NCI-H146 treated with DMSO at 0.1 percent for 48 hours (cell line): ENCODE data around the gene PLXNB3.
A peak's percentile ranks its signal among the peaks of the same experiment; 100 is the strongest.
"Not testable (repeated sequence)": the region's sequence is repeated elsewhere in the genome, so short reads cannot be mapped to it uniquely, and the experiment has no call there.

Experiments used
- DNase-seq: peaks from one replicate; lab custom pipeline; 2025; ENCODE audit not compliant: unreplicated experiment; lab: John Stamatoyannopoulos, UW

Gene PLXNB3

DNA sequence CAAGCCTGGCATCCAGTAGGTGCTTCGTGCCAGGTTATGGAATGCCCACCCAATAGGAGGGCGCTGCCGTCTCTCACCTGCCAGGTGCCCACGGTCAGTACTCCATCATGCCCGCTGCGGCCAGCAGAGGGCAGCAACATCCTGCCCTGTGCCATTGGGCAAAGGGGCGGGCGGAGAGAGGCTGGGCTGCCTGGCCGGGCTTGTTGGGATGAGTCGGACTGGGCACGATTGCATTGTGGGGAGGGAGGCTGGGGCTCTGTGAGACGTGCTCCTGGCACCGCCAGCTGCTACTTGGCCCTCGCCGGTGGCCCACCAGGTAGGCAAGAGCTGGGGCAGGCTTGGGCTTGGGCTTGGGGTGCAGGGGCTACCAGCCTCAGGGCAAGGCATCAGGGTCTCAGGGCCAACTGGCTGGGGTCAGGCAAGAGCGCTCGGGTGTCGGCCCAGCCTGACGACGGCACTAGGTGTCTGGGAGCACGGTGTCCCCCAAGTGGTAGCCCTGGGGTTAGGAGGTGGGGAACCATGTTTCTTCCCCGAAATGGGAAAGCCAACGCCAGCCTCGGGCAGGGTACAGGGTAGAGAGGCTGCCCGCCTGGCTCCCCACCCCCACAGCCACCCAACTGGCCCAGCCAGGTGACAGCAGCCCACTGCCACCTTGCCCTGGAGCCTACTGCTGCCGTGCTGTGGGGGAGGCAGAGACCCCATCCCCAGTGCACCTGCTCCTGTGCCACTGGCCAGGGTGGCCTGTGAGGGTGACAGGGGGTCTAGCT is at the start of gene PLXNB3:
Gene PLXNB3, plus strand, starts transcription at position 261 of the 767 bp plus-strand sequence. CDS start 1,287 bp downstream, outside the sequence.
- DNase-seq = peak; percentile 46

DNA sequence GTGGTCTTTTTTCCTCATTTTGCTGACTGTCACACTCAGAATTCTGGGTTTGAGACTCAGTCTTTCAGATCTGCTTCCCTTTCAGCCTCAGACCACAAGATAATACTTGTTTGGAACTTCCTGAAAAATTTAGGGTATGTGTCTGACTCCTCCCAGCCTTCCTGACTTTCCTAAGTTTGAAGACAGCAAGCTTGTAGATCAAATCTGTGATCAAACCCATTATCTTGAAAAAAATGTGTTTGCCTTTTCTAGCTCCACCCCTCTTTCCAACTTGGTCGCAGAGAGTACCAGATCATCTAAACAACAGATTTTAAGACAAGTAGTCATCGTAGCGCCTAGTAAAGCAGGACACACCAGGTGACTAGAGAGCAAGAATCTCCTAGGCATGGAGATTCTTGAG is 49.8 kb upstream of the PLXNB3 start:
- no peak for DNase-seq

DNA sequence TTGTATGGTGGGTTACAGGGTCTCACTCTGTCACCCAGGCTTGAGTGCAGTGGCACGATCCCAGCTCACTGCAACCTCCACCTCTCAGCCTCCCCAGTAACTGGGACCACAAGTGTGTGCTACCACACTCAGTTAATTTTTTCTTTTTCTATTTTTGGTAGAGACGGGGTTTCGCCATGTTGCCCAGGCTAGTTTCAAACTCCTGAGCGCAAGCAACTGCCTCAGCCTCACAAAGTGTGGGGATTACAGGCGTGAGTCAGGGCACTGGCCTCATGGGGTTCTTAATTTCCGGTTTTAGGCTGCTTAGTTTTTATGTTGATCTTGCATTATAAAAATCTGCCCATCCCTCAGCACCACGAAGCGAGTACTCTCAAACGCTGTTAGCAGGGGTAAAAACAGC is 46.6 kb upstream of the PLXNB3 start:
- no peak for DNase-seq

DNA sequence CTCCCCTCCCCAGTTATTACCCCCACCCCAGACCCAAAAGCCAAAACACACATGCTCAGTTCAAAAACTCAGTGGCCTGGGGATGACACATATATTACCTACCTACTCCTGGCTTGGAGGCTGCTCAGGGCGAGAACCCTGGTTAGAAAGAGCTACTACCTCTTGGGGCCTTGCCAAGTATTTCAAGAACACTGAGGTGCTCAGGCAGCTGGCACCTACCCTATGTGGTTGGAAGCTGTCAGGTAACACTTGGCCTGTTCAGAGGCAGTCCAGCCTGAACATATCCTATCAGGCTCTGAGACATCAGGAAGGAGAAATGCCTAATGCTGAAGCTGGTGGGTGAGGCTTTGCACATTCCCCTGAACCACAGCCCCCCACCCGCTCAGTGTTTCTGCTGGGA is 44.8 kb upstream of the PLXNB3 start:
- DNase-seq = no peak

DNA sequence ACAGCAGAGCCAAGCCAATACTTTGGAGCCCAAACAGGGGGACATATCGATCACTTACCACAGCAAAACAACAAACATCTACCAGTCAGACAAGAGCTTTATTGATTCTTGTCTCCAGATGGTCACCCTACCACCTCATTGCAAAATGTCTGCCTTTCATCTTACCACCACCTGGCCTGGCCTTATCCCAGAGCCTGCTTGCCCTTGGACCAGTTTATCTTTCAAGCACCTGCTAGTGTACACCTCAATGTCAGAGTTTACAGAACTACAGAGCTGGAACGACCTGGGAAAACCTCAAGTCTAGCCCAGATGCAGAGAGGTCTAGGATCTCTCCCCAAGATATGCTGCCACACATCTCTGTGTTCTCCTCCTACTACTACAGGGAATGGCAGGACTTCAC is 44.3 kb upstream of the PLXNB3 start:
- no peak for DNase-seq

DNA sequence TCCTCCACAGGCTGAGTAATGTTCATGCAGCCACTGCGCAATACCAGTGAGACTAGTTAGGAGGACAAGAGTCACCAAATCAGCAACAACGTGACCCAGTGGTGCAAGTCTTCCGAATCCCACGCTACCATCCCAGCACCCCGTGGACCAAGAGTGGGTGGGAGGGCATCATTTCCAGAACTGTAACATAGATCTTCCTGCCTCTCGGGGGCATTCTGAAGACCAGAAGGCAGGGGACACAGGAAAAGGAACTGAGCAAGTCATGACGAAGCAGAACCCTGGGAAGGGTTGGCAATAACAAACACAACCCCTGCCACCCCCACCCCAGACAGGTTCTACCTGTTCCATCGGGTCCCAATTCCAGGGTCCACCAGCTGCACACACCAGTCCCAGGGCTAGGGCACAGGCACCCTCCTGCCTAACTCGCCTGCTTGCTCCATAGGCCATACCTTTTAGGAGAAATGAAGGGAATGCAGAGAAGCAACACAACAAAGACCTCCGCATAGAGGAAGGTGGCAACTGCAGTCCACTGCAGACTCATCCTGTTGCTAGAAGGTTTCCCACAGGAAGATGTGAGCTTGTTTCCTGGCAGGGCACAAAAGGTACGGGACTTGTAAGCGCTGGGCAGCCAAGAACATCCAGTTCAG is 41.2 kb upstream of the PLXNB3 start:
- DNase-seq = no peak

DNA sequence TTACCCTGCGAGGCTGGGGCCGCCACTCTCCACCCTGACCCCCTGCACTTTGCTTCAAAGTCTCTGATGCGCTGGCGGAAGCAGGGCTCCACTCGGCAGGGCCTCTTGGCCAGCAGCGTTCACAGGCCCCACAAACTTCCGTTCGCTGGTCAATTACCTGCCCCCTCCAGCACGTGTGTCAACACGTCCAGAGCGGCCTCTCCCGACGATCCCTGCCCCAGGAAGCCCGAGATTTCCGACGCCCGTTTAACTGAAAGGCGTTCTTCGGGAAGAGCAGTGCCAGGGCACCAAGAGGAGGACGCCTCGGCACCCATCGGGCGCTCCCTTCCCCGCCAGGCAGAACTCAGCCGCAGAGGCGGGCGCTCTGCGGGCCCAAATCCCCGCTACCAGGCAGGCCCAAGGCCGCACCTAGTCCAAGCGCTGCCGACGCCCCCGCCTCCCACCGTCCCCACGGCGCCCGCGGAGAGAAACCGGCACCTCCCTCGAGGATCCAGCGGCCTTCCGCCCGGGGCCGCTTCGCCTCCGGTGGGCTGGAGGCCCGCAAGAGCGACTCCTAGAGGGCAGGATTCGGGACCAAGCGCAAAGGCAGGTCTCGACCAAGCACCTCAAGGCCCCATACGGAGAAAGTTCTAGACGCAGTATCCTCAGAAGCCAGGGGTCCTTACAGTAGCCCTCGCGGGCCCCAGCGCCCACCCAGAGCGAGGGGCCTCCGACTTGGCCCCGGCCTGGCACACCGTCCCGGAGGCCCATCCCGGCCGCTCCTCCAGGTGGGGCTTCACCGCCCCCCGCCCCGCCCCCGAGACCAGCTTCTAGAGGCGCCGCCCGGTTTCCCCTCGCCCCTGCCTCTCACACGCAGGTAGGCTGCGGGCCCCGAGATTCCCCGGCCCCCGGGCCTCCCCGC is 40.4 kb upstream of the PLXNB3 start:
- peak; percentile 47 for DNase-seq

DNA sequence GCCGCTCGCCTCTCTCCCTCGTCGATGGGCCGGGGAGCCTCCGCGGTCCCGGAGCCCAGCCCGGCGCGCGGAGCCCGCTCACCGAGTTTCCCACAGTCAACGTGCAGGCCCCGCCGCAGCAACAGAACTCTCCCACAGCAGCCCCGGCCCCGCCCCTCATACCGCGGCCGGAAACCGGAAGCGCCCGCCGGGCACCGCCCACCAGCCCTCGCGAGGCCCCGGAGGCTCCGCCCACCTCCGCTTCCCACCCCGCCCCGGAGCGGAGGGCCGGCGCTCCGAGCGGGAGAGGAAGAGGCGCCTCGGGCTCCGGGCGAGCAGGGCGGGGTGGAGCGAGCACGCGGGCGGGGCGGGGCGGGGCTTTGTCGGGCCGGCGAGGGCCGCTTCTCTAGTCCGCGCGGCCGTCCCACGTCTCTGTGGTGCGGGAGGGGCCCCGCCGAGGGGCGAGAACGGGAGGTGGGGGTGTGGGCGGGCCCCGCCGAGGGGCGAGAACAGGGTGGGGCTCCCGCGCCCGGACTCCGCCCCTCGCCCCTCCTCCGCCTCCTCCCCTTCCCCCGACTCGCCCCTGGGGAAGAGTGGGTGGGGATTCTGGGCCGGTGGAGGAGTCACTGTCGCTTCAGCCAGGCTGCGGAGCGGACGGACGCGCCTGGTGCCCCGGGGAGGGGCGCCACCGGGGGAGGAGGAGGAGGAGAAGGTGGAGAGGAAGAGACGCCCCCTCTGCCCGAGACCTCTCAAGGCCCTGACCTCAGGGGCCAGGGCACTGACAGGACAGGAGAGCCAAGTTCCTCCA is 39.6 kb upstream of the PLXNB3 start, which contains the start of the genes ABCD1 and BCAP31:
Gene ABCD1, plus strand, starts transcription at position 605 of the 787 bp plus-strand sequence. CDS start 411 bp downstream, outside the sequence.
Gene BCAP31, minus strand, starts transcription at position 136 of the 787 bp plus-strand sequence. CDS start 1,143 bp downstream, outside the sequence.
- DNase-seq = peak; percentile 78

DNA sequence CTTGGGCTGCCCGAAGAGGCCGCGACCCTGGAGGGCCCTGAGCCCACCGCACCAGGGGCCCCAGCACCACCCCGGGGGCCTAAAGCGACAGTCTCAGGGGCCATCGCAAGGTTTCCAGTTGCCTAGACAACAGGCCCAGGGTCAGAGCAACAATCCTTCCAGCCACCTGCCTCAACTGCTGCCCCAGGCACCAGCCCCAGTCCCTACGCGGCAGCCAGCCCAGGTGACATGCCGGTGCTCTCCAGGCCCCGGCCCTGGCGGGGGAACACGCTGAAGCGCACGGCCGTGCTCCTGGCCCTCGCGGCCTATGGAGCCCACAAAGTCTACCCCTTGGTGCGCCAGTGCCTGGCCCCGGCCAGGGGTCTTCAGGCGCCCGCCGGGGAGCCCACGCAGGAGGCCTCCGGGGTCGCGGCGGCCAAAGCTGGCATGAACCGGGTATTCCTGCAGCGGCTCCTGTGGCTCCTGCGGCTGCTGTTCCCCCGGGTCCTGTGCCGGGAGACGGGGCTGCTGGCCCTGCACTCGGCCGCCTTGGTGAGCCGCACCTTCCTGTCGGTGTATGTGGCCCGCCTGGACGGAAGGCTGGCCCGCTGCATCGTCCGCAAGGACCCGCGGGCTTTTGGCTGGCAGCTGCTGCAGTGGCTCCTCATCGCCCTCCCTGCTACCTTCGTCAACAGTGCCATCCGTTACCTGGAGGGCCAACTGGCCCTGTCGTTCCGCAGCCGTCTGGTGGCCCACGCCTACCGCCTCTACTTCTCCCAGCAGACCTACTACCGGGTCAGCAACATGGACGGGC is 38.8 kb upstream of the PLXNB3 start:
- DNase-seq = no peak

DNA sequence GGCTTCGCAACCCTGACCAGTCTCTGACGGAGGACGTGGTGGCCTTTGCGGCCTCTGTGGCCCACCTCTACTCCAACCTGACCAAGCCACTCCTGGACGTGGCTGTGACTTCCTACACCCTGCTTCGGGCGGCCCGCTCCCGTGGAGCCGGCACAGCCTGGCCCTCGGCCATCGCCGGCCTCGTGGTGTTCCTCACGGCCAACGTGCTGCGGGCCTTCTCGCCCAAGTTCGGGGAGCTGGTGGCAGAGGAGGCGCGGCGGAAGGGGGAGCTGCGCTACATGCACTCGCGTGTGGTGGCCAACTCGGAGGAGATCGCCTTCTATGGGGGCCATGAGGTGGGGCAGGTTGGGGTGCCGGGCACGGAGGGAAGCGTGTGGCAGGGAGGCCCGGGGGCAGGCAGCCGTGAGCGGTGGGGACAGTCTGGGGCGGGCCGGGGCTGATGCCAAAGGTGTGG is 38.2 kb upstream of the PLXNB3 start:
- DNase-seq = no peak

DNA sequence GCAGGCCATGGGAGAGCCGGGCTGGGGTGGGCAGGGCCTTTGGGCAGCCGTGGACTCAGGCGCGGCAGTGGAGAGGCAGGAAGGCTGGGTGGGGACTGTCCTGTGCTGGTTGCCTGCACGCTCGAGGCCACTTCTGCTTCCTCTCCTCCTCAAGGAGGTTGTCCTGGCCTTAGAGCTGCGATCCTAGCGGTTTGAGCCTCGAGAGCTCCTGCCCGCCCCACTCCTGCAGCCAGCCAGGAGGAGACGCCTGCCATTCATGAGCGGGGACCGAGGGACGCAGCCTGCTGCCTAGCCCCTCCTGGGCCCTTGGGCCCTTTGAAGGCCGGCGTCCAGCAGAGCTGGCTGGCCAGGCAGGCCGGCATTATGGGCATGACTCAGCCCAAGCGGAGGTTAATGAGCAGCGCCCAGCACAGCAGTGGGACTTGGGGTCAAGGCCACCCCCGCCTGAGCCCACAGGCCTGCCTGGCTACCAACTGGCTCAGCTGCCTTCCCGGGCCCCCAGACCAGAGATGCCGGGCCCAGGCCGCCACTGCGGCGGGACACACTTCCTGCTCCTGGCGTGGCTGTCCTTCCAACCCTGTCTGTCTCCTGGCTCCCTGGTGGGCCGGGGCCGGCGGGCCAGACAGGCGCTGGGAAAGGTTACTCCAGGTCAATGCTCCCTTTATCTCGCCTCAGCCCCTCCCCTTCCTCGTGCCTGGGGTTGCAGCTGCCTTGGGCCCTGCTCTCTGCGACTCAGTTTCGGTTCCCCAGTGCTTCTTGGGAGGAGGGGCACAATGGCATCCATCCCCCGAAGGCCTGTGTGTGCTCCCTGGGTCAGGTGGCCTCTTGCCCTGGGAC is 37.5 kb upstream of the PLXNB3 start:
- peak; percentile 44 for DNase-seq

DNA sequence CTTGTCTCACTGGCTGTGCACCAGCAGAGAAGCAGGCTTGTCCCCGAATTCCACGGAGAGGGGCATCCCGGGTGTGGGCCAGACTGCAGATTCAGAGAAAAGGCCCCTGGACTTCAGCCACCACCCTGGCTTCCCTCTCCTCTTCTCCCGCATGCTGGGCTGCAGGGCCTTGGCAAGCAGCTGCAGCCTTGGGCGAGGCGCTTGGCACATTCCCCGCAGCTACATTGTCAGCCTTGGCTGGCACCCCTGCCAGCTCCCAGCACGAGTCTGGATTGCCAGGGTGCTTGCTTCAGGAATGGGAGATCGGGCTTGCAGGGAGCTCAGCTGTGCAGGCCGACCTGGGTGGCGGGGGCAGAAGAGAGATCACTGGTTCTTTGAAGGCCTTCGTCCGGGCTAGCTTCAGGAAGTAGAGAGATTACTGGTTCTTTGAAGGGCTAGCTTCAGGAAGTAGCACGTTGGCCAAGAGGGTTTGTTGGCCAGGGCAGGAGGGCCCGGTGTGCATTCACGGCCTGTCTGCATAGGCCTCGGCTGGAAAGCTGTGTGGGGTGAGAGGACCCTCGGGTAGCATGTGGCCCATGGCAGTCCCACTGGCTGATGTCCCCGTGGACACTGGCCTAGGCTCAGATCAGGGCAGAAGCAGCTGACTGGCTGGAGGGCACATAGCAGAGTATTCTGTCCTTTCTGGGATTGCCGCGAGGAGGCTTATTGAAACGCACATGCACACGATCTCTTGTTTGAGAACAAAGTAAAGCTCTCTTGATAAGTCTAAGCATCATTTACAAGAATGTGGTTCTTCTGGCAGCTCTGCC is 36.7 kb upstream of the PLXNB3 start:
- DNase-seq = no peak

DNA sequence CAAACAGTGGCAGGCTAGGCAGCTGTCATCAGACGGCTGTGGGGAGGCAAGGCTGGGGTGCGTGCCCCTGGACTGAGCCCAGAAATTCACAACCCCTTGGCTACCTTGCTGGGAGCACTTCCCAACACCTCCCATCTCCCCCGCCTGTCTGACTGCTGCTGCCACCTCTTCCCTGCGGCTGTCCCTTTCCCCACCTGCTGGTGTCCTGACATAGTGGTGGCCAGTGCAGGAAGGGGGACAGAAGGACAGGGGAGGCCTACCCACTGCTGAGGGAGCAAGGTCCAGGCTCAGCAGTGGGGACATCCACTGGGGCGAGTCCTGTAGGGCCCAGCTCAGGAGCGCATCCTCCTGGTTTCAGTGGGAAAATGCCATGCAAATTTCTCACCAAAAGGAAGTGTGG is 36.0 kb upstream of the PLXNB3 start:
- DNase-seq = no peak

DNA sequence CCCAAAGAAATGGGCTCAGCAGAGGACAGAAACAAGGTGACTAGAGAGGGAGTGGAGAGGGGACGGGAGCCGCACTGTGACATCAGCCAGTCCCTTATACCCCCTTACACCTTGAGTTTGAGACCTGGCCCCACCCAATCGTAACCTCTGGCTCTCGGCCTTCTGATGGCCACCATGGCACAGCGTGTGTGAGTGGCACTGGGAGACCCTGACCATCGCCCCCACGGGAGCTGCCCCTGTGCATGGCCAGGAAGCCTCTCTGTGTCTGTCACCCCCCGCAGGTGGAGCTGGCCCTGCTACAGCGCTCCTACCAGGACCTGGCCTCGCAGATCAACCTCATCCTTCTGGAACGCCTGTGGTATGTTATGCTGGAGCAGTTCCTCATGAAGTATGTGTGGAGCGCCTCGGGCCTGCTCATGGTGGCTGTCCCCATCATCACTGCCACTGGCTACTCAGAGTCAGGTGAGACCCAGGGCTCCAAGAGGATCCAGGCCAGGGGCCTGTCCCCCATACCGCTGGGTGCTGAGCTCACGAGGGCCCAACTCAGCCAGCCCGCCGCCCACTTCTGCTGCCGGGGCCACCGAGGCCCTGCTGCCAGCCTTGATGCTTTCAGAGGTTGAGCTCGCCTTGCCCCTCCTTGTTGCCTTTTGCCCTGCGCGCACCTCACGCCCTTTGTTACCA is 35.0 kb upstream of the PLXNB3 start:
- no peak for DNase-seq

DNA sequence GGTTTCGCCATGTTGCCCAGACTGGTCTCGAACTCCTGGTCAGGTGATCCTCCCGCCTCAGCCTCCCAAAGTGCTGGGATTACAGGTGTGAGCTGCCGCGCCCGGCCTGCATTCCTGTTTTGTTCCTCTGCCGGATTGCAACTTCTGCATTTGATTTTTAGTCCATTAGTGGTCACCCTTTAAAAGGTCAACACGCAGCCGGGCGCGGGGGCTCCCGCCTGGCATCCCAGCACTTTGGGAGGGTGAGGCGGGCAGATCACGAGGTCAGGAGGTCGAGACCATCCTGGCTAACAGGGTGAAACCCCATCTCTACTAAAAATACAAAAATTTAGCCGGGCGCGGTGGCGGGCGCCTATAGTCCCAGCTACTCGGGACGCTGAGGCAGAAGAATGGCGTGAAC is 33.9 kb upstream of the PLXNB3 start:
- not testable (repeated sequence) for DNase-seq

DNA sequence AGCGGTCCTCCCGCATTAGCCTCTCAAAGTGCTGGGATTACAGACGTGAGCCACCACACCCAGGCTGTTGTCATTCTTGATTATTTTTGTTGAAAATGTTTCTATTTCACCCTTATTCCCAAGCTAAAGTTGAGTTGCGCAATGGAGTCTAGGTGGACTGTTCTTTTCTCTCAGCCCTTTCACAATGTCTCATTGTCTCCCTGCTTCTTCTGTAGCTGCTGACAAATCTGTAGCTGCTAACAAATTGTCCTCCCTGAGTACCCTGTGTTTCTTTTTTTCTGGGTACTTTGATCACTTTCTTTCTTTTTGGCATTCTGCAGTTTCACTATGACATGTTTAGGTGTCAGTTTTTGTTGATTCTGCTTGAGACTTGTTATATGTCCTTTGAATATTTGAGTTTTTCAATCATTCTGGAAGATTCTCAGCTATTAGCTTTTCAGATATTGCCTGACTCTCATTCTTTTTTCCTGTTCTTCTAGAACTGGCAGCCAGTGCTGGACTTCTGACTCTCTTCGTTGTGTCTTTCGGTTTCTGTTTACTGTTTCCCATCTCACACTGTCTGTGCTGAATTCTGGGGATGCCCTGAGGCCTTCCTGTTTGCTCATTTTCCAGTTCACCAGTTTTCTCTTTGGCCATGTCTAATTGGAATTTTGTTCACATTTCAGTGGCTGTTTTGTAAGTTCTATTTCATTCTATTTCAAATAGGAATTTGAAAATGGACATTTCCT is 32.8 kb upstream of the PLXNB3 start:
- no peak for DNase-seq

DNA sequence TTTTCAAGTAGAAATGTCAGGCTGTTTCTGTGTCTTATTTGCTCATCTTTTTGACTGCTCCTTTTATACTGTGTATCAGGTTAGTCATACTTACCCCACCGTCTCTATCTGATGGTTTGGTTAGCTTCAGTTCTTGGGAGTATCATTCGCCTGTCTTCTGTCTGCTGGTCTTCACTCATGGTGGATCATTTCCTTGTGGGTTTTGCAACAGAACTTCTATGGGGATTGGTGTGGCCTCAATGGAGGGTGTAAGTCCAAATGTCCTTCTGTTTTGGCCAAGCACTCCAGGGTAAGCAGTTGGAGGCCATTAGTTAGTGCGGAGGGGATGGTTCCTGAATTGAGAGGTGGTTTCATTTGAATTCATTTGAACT is 32.2 kb upstream of the PLXNB3 start:
- DNase-seq = no peak
